AG04450 (cell line): ENCODE data around the gene FLNC. TPM values are rescaled to one million over a fixed set of nuclear protein-coding genes. Genes with fewer than 3 reads are reported as not detected.

Source experiments
- CTCF ChIA-PET: fragments of 300-600, 350-600 bp; formaldehyde crosslinking; extraction: SDS; loops from one replicate; lab custom pipeline; 2022; ENCODE audit warnings: antibody characterized with exemption, inconsistent platforms; lab: Charles Lee
- POLR2A ChIA-PET: fragments of 350-600 bp; formaldehyde crosslinking; extraction: SDS; loops from one replicate; lab custom pipeline; 2021; ENCODE audit warnings: antibody characterized with exemption, inconsistent platforms; lab: Yijun Ruan, JAX
- DNase-seq: peaks from one replicate; pipeline ENCODE4 v3.0.0-alpha.2; 2011; ENCODE audit warnings: low read depth, low spot score
- H3K27ac ChIP-seq: one replicate; pipeline ENCODE4 v1.5.1; 2012; ENCODE audit warnings: low read depth, low read length, control low read depth
- H3K27me3 ChIP-seq: one replicate; pipeline ENCODE4 v1.6.0; 2012; ENCODE audit warnings: low read length; ENCODE audit not compliant: control insufficient read depth, insufficient read depth
- H3K4me3 ChIP-seq: 2 replicates; pipeline ENCODE4 v1.5.1; 2011; ENCODE audit warnings: mild to moderate bottlenecking, low read depth, low read length, control low read depth
- H3K9me3 ChIP-seq: 2 replicates; pipeline ENCODE4 v1.5.1; 2012; ENCODE audit warnings: low read length; ENCODE audit not compliant: control insufficient read depth, insufficient read depth
- polyA plus RNA-seq: library from polyadenylated mRNA; depleted of rRNA; stranded (reverse); fragments of >200 nt; gene quantifications from 2 replicates; pipeline ENCODE4 v1.2.3, GENCODE V29; 2011
- TF ChIP-seq, protein P1 (sequence below): IDR thresholded peaks from 2 replicates; pipeline ENCODE4 v1.5.1; 2011; ENCODE audit warnings: low read depth, low read length, control low read depth, inconsistent platforms

Gene FLNC
- polyA plus RNA-seq, 1 experiment = 25.8 TPM

DNA sequence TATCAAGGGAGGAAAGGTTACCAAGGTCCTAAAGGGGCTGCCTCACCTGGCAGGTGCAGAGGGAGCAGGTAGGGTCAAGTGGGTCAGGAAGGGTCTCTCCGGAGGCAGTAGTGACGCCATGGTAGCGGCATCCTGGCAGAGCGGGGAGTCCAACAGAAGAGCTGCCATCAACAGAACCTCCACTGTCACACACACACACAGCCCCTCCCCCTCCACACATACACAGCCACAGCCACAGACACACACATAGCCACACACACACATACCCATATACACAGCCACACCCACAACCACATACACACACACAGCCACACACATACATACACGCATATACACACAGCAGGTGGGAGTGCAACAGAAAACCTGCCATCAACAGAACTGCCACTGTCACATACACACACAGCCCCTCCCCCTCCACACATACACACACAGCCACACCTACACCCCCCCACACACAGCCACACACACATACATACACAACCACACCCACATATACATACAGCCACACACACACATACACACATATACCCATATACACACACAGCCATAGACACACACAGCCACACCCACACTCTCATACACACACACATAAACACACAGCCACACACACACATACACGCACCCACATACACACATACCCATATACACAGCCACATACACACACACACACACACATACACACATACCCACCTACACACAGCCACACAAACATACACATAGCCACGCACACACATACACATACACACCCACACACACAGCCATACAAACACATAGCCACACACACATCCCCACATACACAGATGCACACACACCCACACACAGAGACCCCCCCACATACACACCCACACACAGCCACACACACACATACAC is 57.2 kb downstream of the FLNC start:
- ChIA-PET CTCF (no interaction called here), POLR2A (no interaction called here)
- TF ChIP-seq, protein P1, sequence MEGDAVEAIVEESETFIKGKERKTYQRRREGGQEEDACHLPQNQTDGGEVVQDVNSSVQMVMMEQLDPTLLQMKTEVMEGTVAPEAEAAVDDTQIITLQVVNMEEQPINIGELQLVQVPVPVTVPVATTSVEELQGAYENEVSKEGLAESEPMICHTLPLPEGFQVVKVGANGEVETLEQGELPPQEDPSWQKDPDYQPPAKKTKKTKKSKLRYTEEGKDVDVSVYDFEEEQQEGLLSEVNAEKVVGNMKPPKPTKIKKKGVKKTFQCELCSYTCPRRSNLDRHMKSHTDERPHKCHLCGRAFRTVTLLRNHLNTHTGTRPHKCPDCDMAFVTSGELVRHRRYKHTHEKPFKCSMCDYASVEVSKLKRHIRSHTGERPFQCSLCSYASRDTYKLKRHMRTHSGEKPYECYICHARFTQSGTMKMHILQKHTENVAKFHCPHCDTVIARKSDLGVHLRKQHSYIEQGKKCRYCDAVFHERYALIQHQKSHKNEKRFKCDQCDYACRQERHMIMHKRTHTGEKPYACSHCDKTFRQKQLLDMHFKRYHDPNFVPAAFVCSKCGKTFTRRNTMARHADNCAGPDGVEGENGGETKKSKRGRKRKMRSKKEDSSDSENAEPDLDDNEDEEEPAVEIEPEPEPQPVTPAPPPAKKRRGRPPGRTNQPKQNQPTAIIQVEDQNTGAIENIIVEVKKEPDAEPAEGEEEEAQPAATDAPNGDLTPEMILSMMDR = no peak
- Histone ChIP-seq H3K27me3 (no peaks in the 10 kb centered on the region), H3K27ac (no peak overlapping the region), H3K9me3 (peaks cover 3% of the 10 kb centered on the region; the same call in 1 of the 2 replicates), H3K4me3 (no peak overlapping the region)
- no peak for DNase-seq

DNA sequence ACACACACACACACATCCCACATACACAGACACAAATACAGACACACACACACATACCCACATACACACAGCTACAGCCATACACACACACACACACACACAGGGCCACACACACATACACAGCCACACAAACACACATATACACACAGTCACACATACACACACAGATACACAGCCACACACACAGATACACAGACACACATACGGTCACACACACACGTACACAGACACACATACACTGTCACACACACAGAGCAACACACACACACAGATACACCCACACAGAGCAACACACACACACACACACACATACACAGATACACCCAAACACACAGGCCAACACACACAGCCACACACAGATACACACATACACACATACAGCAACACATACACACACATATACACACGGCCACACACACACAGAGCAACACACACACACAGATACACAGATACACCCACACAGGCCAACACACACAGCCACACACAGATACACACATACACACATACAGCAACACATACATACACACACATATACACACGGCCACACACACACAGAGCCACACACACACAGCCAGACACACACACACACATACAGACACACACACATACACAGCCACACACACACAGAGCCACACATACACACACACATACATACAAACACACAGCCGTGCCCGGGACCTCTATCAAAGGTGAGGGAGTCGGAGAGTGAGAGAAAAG is 58.0 kb downstream of the FLNC start:
- POLR2A ChIA-PET = no interaction called here
- peaks cover 3% of the 10 kb centered on the region; the same call in 1 of the 2 replicates for H3K9me3 ChIP-seq
- no peak overlapping the region for H3K27ac ChIP-seq
- DNase-seq = no peak
- CTCF ChIA-PET = no interaction called here
- H3K4me3 ChIP-seq = no peak overlapping the region
- TF ChIP-seq, protein P1 = no peak
- H3K27me3 ChIP-seq = no peaks in the 10 kb centered on the region

DNA sequence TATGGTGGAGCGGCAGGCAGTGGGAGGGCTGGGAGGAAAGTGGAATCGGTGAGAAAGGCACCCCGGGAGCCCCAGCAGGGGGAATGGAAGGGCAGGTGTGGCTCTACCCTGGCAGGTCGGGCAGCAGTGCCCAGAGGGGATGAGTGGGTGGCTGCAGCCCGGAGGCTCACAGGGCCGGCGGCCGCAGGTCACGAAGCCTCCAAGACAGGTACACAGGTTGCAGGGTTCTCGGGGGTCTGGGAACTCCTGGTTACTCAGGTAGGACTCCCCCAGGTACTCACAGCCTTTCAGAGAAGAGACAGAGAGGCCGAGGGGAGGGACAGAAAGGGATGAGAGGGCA is 58.5 kb downstream of the FLNC start:
- DNase-seq = no peak
- Histone ChIP-seq H3K9me3 (peaks cover 3% of the 10 kb centered on the region; the same call in 1 of the 2 replicates), H3K27ac (no peak overlapping the region), H3K27me3 (no peaks in the 10 kb centered on the region), H3K4me3 (no peak overlapping the region)
- POLR2A ChIA-PET = no interaction called here
- CTCF ChIA-PET = no interaction called here
- TF ChIP-seq, protein P1 = no peak

DNA sequence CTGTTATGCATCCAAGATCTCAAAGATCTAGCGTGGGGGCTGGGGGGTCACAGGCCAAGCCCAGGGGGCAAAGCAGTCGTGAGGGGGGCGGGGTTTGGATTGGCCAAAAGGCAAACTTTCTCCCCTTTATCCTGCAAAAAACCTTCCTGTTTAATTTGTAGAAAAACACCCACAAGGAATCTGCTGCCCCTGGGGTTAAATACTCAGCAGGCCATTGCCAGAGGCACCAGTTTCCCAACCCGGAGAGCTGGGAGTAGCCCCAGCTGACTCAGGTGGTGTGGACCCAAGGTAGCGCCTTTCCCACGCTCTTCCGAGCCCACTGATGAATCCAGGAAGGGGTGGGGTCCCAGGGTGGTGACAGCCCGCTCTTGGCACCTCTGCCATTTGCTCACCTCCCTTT is 58.9 kb downstream of the FLNC start:
- ChIA-PET POLR2A (no interaction called here), CTCF (no interaction called here)
- Histone ChIP-seq H3K4me3 (no peak overlapping the region), H3K9me3 (peaks cover 3% of the 10 kb centered on the region; the same call in 1 of the 2 replicates), H3K27ac (no peak overlapping the region), H3K27me3 (peaks cover 2% of the 10 kb centered on the region)
- DNase-seq = no peak
- TF ChIP-seq, protein P1 = no peak
